AML-193 (cell line): Measurements from ENCODE around the gene CRYBB1.

Experiments used
- DNase-seq, 2 experiments: peaks; one replicate each; lab custom pipeline; 2025; lab: John Stamatoyannopoulos, UW

The CRYBB1 gene

GRCh38 chr22:26577081-26577480 lies 40.7 kb downstream of the CRYBB1 start:
- DNase-seq = no peak

- DNase-seq = no peak
Measured at GRCh38 chr22:26576026-26576680, 41.7 kb downstream of the CRYBB1 start.

GRCh38 chr22:26574001-26574723 lies 43.7 kb downstream of the CRYBB1 start:
- no peak for DNase-seq

DNA sequence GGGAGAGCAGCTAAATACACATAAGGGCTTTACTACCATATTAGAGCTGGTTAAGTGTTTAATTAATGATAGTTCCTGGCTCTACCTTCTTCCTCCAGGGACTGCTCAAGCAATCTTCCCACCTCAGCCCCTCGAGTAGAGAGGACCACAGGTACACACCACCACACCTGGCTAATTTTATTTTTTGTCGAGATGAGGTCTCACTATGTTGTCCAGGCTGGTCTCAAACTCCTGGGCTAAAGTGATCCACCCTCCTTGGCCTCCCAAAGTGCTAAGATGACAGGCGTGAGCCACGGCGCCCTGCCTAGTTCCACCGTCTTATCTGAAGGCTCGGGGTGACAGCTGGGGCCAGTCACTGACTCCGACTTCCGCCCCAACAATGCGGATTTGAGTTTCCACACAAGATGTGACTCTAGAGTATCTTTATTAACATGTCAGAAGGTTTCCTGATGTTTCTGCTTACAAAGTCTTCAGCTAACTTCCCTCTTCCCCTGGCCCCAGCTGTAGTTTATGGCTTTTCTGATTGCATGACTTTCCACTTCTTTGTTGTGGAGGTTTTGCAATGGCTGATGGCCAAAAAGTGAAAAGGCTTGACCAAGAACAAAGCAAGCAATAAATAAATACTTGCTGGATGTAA lies 44.7 kb downstream of the CRYBB1 start:
- peak; percentile 98 to 99 for DNase-seq

DNA sequence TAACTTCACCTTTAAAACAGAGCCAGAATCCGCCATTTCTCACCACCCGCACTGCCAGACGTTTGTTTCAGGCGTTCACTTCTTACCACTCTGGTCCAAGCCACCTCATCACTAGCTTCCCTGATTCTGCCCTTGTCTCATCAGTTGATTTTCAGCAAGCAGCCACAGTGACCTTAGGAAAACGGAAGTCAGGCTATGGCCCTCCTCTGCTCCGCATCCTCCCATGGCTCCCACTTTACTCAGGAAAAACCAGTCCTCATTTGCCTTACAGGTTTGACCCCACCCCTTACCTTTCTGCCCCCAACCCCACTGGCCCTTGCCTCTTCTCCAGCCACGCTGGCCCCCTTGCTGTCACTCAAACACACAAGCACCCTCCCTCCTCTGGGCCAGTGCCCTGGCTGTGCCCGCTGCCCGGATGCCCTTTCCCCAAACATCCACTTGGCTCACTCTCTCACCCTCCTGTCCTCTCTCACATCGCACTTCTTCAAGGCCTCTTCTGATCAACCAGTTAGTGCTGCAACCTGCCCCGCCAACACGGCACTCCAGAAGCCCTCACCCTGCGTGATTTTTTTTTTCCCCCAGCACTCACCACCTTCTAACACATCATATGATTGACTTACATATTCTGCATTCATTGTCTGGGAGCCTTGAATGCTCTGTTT lies 46.8 kb downstream of the CRYBB1 start:
- DNase-seq = no peak

DNA sequence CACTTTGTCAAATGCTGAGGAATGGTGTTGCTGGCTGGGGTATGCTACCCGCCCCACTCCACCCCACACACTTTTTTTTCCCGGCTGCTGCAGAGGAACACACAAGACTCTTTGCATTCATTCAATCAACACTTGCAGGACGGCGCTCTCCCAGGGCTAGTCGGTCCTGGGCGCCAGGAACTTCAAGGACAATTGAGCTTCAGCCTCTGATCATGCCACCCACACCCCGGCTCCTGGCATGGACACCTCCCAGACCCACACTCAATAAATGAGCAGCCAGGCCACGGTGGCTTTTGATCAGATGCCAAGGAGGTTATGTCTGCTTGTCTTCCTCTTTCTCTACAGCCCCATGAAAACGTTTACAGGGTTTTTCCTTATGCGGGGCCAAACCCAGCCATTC lies 47.7 kb downstream of the CRYBB1 start:
- DNase-seq = peak; percentile 8 to 15

DNA sequence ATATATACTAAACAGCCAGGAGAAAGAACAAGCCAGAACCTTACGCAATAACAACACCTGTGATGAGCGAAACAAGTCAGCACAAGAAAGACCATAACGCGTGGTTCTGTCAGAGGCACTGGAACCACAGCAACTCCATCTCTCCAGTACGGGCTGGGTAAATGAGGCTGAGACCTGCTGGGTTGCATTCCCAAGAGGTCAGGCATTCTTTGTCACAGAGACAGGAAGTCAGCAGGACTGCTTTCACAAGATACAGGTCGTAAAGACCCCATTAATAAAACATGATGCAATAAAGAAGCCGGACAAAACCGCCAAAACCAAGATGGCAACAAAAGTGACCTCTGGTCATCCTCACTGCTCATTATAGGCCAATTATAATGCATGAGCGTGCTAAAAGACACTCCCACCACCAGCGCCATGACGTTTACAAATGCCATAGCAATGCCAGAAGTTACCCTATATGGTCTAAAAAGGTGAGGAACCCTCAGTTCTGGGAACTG lies 49.6 kb downstream of the CRYBB1 start:
- no peak for DNase-seq

- DNase-seq = no peak
Measured at GRCh38 chr22:26567610-26568009, 50.2 kb downstream of the CRYBB1 start.

DNA sequence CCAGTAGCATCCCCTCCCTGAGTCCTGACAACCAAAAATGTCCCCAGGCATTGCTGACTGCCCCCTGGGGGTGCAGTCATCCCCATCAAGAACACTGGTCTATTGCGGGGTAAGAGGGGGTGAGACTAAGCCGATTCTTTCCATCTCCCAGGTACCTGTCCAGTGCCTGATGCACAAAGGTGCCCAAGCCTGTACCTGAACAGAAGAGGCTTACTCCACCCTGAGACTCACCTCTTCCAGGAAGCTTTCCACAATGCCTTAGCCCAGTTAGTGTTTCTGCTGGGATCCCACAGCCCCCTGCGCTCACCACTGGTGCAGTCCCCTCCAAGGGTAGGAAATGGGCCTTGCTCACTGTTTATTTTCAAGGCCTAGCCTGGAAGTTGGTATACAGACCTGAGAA lies 50.8 kb downstream of the CRYBB1 start:
- no peak for DNase-seq

DNA sequence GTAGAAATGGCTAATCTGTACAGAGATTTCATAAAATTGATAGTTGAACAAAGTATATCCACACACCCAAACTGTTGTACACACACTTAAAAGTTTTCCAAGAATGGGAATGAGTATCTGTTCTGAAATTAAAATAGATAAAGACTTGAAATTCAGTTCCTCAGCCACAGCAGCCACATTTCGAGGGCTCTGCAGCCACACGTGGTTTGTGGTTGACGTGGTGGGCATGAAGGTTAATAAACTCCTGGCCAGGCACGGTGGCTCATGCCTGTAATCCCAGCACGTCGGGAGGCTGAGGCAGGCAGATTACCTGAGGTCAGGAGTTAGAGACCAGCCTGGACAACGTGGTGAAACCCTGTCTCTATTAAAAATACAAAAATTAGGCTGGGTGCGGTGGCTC lies 51.9 kb downstream of the CRYBB1 start:
- DNase-seq = no peak

- no peak for DNase-seq
Measured at GRCh38 chr22:26565181-26565580, 52.6 kb downstream of the CRYBB1 start.

- no peak for DNase-seq
Measured at GRCh38 chr22:26564672-26565071, 53.2 kb downstream of the CRYBB1 start.

- DNase-seq = no peak
Measured at GRCh38 chr22:26564181-26564580, 53.6 kb downstream of the CRYBB1 start.

GRCh38 chr22:26563022-26563421 lies 54.8 kb downstream of the CRYBB1 start:
- no peak for DNase-seq

DNA sequence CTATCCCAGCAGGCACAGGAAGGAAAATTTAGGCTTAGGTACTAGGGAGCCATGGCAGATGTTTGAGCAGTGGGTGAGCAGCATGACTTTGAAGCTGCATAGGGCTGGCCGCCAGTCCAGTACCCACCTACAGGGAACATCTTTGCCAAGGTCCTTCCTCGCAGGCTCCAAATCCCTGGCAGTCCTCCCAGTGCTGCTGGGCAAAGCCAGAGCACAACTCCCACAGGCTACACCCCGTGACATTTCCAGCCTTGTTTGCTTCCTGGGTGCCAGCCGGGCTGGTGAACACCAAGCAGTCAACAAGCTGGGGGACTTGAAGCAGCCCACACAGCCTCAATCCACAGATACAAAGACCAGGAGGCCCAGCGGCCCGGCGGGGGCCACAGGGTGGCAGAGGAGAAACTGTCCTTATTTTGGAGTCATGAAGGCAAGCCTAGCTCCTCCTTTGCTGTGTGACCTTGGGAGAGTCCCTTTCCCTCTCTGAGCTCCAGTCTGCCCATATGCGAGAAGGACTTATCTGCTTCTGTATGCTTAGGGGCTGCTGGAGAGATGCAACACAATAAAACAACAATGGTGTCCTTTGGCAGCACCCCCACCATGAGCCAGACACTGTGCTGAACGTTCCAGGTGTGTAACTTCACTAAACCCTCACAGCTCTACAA lies 55.9 kb downstream of the CRYBB1 start:
- DNase-seq = no peak

GRCh38 chr22:26559961-26560575 lies 57.8 kb downstream of the CRYBB1 start:
- peak; percentile 34 to 69 for DNase-seq

DNA sequence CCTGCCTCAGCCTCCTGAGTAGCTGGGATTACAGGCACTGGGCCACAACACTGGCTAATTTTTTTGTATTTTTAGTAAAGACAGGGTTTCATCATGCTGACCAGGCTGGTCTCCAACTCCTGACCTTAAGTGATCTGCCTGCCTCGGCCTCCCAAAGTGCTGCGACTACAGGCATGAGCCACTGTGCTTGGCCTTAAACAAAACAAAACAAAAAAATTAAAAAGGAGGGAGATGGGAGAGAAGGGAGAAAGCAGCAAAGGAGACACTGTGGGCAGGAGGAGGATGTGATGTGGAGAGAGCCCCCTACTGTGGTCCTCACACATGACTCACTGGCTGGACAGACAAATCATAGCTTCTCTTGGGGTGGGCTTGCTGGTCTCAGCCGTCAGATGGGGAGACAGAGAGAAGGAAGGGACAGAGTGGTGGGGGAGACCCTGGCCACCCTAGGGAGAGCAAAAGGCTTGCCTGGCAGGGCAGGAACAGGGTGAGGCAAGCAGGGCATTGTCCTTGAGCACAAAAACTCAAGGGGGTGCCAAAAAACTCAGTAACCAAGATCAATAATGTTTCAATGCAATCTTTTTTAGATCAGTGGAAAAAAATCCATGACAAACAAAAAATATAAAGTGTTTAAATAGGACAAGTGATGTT lies 59.5 kb downstream of the CRYBB1 start:
- DNase-seq = no peak

- no peak for DNase-seq
Measured at GRCh38 chr22:26556904-26557303, 60.9 kb downstream of the CRYBB1 start.

DNA sequence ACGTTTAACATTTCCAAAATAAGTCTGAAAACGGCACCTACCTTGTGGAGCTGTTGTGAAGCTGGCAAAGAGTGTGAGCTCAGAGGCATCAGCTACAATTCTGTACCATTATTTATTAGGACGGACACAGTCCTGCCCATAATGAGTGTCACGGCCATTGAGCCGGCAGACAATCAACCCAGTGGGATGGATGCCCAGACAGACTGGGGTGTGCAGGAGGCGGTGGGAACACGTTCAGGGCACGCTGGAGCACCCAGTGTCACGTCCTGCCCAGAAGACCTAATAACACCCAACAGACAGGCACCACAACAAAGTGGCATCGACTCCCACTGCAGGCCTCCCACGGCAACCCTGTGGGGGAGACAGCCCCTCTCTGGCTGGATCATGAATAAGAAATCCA lies 62.3 kb downstream of the CRYBB1 start:
- DNase-seq = no peak

DNA sequence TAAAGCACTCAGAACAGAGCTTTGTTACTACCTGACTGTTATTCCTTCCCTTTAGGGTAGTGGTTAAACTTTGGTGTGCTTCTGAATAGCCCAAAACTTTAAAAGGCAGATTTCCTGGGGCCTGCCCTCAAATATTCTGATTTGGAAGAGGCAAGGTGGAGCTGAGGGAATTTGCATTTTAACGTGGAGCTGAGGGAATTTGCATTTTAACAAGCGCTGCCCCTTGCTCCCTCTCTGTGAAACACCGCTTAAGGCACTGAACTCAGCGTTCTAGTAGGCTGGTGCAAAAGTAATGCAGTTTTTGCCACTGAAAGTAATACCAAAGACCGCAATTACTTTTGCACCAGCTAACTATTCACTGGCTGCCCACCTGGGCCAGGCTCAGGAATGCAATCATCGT lies 62.9 kb downstream of the CRYBB1 start:
- DNase-seq = no peak
